GM23338 (cell line): ENCODE data around the gene EIF3K. TPM values are rescaled to one million over a fixed set of nuclear protein-coding genes. Genes with fewer than 3 reads are reported as not detected.

Experiments
- ATAC-seq: fragments of 200-7000 bp; cut with Tn5 transposase; 3 replicates; pipeline ENCODE4 v1.9.1; 2020
- DNase-seq: peaks from one replicate; pipeline ENCODE4 v3.0.0-alpha.2; 2015; ENCODE audit warnings: low spot score
- H2AFZ ChIP-seq: fragments of 200-600 bp; sonication (generic); 2 replicates; pipeline ENCODE4 v1.8.0; 2016; ENCODE audit warnings: antibody characterized with exemption, mild to moderate bottlenecking, moderate library complexity
- H3F3A ChIP-seq: fragments of 200-600 bp; sonication (generic); replicated peaks from 2 replicates; pipeline ENCODE4 v1.8.0; 2017; ENCODE audit warnings: antibody characterized with exemption, mixed run types, low read depth
- H3K27ac ChIP-seq: fragments of 200-600 bp; sonication (generic); 2 replicates; pipeline ENCODE4 v1.6.1; 2016; ENCODE audit warnings: low read depth
- H3K27me3 ChIP-seq: fragments of 200-600 bp; sonication (generic); 2 replicates; pipeline ENCODE4 v1.8.0; 2016; ENCODE audit warnings: mild to moderate bottlenecking, mixed run types, moderate library complexity; ENCODE audit not compliant: insufficient read depth
- H3K36me3 ChIP-seq: fragments of 200-600 bp; sonication (generic); 2 replicates; pipeline ENCODE4 v1.8.0; 2016; ENCODE audit warnings: mild to moderate bottlenecking; ENCODE audit not compliant: insufficient read depth
- H3K4me1 ChIP-seq: fragments of 200-600 bp; sonication (generic); 2 replicates; pipeline ENCODE4 v1.8.0; 2016; ENCODE audit warnings: mild to moderate bottlenecking, moderate library complexity; ENCODE audit not compliant: insufficient read depth
- H3K4me2 ChIP-seq: fragments of 200-600 bp; sonication (generic); 2 replicates; pipeline ENCODE4 v1.7.1; 2017; ENCODE audit warnings: mixed run types
- H3K4me3 ChIP-seq: fragments of 200-600 bp; sonication (generic); 2 replicates; pipeline ENCODE4 v1.6.1; 2016; ENCODE audit warnings: mixed run types
- H3K79me2 ChIP-seq: fragments of 200-600 bp; sonication (generic); replicated peaks from 2 replicates; pipeline ENCODE4 v1.8.0; 2017; ENCODE audit warnings: mild to moderate bottlenecking; ENCODE audit not compliant: insufficient read depth
- H3K9me2 ChIP-seq: fragments of 200-600 bp; sonication (generic); 2 replicates; pipeline ENCODE4 v1.8.0; 2017; ENCODE audit not compliant: insufficient read depth
- H4K20me1 ChIP-seq: fragments of 200-600 bp; sonication (generic); replicated peaks from 2 replicates; pipeline ENCODE4 v1.8.0; 2017; ENCODE audit warnings: mild to moderate bottlenecking; ENCODE audit not compliant: insufficient read depth
- H3K27ac Mint-ChIP-seq: 2 replicates; pipeline ENCODE4 v1.8.0; 2020; ENCODE audit warnings: inconsistent platforms, mild to moderate bottlenecking, moderate library complexity, mixed read lengths
- H3K27me3 Mint-ChIP-seq: 3 replicates; pipeline ENCODE4 v1.8.0; 2022; ENCODE audit warnings: low read depth, mild to moderate bottlenecking, moderate library complexity, mixed read lengths, inconsistent platforms; ENCODE audit not compliant: insufficient read depth, poor library complexity
- H3K36me3 Mint-ChIP-seq: 3 replicates; pipeline ENCODE4 v1.8.0; 2021; ENCODE audit warnings: low read depth, mild to moderate bottlenecking, inconsistent platforms, moderate library complexity, mixed read lengths
- H3K4me1 Mint-ChIP-seq: 3 replicates; pipeline ENCODE4 v1.8.0; 2020; ENCODE audit warnings: mild to moderate bottlenecking, inconsistent platforms, mixed read lengths
- H3K4me3 Mint-ChIP-seq: 3 replicates; pipeline ENCODE4 v1.8.0; 2021; ENCODE audit warnings: moderate library complexity, mild to moderate bottlenecking, inconsistent platforms, mixed read lengths
- H3K9me3 Mint-ChIP-seq: 3 replicates; pipeline ENCODE4 v1.8.0; 2020; ENCODE audit warnings: moderate library complexity, mild to moderate bottlenecking, inconsistent platforms, mixed read lengths
- CREB1 ChIP-seq: fragments of 250-450 bp; sonication (Bioruptor Pico); IDR thresholded peaks from 2 replicates; pipeline ENCODE4 v1.5.0; 2020; ENCODE audit warnings: low read depth, mild to moderate bottlenecking, moderate library complexity
- EZH2 ChIP-seq: fragments of 200-600 bp; sonication (generic); IDR thresholded peaks from one replicate; pipeline ENCODE4 v1.8.0; 2017; ENCODE audit warnings: antibody characterized with exemption, mild to moderate bottlenecking, low read depth; ENCODE audit not compliant: unreplicated experiment
- EZH2phosphoT487 ChIP-seq: fragments of 200-600 bp; sonication (generic); IDR thresholded peaks from one replicate; pipeline ENCODE4 v1.8.1; 2018; ENCODE audit warnings: antibody characterized with exemption; ENCODE audit not compliant: unreplicated experiment
- NANOG ChIP-seq: IDR thresholded peaks from 2 replicates; pipeline ENCODE4 v1.6.1; 2016; ENCODE audit warnings: antibody characterized with exemption, borderline replicate concordance
- POLR2AphosphoS5 ChIP-seq: IDR thresholded peaks from 2 replicates; pipeline ENCODE4 v1.6.1; 2016; ENCODE audit warnings: antibody characterized with exemption, low read depth
- ZNF114 ChIP-seq: fragments of 250-450 bp; sonication (Bioruptor Pico); IDR thresholded peaks from 2 replicates; pipeline ENCODE4 v1.5.0; 2020; ENCODE audit warnings: mild to moderate bottlenecking, moderate library complexity
- polyA plus RNA-seq: library from polyadenylated mRNA; unstranded; fragments of >200 nt; fragmentation: Nextera tagmentation; extraction: Ambion mirVana; gene quantifications from 2 replicates; pipeline ENCODE4 v1.2.1, GENCODE V29; 2016
- total RNA-seq: library from RNA; depleted of rRNA; stranded (reverse); fragments of >200 nt; shearing (Covaris generic); gene quantifications from 2 replicates; pipeline ENCODE4 v1.2.3, GENCODE V29; 2014
- TF ChIP-seq, protein P1 (sequence below): fragments of 250-450 bp; sonication (Bioruptor Pico); IDR thresholded peaks from 2 replicates; pipeline ENCODE4 v1.5.0; 2020; ENCODE audit warnings: mild to moderate bottlenecking, moderate library complexity
- TF ChIP-seq, protein P2 (sequence below): IDR thresholded peaks from one replicate; pipeline ENCODE4 v1.6.1; 2018; ENCODE audit warnings: antibody characterized with exemption; ENCODE audit not compliant: unreplicated experiment

EIF3K gene
- total and polyA plus RNA-seq, 2 experiments from 2014 or later, result 226 to 509 TPM

DNA sequence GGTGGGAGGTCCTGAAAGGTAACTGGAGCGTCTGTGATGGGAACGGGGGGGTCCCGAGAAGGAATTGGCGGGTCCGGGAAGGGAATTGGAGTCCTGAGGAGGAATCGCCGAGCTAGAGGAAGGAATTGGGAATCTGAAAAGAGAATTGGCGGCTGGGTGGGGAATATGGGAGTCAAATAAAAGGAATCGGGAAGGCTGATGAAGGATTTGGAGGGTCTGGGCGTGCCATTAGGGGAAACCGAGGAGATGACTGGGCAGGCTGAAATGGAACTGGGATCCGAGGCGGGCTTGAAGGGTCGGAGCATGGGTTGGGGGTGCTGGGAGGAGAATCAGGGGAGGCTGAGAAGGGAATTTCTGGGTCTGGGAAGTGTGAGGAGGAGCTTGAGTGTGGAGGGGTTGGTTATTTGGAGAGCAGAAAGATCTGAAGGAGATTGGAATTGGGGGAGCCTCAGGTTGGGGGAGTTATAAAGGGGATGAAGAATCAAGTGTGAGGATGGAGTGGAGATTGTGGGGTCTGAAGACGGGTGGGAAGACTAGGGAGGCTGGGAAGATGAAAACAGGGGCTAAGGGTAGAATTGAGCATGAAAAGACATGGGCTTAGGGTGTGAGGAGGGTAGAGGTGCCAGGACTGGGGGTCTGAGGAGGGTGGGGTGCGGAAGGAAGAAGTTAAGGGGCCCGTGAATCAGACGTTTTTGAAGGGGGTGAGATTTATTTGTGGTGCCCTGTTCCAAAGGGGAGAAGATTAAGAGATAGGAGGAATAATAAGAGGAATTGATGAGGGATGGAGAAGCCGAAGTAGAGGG is 29.2 kb downstream of the EIF3K start:
- H3K27ac Mint-ChIP-seq, result peak overlapping the region; percentile 95
- Histone ChIP-seq H2AFZ (no peak overlapping the region), H3K27ac (peak overlapping the region; percentile 84; the same call in 1 of the 2 replicates), H3K36me3 (no peaks in the 10 kb centered on the region), H3K4me3 (peak overlapping the region; percentile 99), H4K20me1 (peaks cover 38% of the 10 kb centered on the region), H3K79me2 (peaks cover 56% of the 10 kb centered on the region), H3K4me1 (peaks cover 42% of the 10 kb centered on the region), H3K27me3 (no peaks in the 10 kb centered on the region), H3F3A (peaks cover 8% of the 10 kb centered on the region), H3K9me2 (no peaks in the 10 kb centered on the region), H3K4me2 (peak overlapping the region; percentile 100)
- peak overlapping the region; percentile 91 for H3K4me3 Mint-ChIP-seq
- H3K36me3 Mint-ChIP-seq, result no peaks in the 10 kb centered on the region; the same call in 2 of the 3 replicates
- ATAC-seq (peak; percentile 7), DNase-seq (no peak)
- peaks cover 53% of the 10 kb centered on the region for H3K4me1 Mint-ChIP-seq
- H3K27me3 Mint-ChIP-seq, result peaks cover 30% of the 10 kb centered on the region
- TF ChIP-seq EZH2phosphoT487 (no peak), NANOG (no peak), EZH2 (no peak), CREB1 (no peak)
- H3K9me3 Mint-ChIP-seq, result 0 out of 3 replicates have a peak, but pooled peaks cover 3% of the 10 kb centered on the region

DNA sequence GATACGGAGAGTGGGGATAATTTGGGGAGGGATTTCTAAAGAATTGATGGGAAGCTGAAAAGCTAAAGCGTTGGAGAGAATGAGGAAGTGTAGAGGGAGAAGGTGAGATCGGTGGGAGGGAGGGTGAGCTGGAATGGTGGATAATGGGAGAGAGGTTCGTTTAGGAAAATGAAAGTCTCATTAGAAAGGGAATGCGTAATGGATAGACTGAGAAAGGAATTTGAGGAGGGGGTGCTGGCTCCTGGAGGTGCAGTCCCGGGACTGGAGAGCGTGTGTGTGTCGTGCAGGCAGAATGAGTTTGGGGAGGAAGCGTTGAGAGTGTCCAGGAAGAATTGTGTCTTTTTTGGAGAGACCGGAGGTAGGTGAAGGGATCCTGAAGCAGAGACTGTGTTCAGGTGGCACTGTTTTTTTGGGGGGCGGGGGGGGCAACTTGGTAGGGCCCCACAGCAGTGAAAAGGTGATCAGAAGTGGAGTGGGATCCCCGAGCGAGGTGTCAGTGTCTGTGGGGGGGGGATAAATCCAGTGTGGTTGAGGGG is 29.8 kb downstream of the EIF3K start:
- peaks cover 45% of the 10 kb centered on the region for H4K20me1 ChIP-seq

More for the DNA sequence above, 29.8 kb downstream of the EIF3K start:
- Histone ChIP-seq H3K9me2 (no peaks in the 10 kb centered on the region), H3K4me1 (peaks cover 48% of the 10 kb centered on the region), H3K27ac (peak overlapping the region; percentile 84; the same call in 1 of the 2 replicates), H3K4me3 (peak overlapping the region; percentile 99), H3K27me3 (no peaks in the 10 kb centered on the region), H3K79me2 (peaks cover 63% of the 10 kb centered on the region), H3K4me2 (peak overlapping the region; percentile 100), H2AFZ (no peak overlapping the region), H3F3A (peaks cover 8% of the 10 kb centered on the region), H3K36me3 (no peaks in the 10 kb centered on the region)
- H3K4me1 Mint-ChIP-seq, result peaks cover 60% of the 10 kb centered on the region
- no peak for TF ChIP-seq POLR2AphosphoS5
- TF ChIP-seq, protein P1, sequence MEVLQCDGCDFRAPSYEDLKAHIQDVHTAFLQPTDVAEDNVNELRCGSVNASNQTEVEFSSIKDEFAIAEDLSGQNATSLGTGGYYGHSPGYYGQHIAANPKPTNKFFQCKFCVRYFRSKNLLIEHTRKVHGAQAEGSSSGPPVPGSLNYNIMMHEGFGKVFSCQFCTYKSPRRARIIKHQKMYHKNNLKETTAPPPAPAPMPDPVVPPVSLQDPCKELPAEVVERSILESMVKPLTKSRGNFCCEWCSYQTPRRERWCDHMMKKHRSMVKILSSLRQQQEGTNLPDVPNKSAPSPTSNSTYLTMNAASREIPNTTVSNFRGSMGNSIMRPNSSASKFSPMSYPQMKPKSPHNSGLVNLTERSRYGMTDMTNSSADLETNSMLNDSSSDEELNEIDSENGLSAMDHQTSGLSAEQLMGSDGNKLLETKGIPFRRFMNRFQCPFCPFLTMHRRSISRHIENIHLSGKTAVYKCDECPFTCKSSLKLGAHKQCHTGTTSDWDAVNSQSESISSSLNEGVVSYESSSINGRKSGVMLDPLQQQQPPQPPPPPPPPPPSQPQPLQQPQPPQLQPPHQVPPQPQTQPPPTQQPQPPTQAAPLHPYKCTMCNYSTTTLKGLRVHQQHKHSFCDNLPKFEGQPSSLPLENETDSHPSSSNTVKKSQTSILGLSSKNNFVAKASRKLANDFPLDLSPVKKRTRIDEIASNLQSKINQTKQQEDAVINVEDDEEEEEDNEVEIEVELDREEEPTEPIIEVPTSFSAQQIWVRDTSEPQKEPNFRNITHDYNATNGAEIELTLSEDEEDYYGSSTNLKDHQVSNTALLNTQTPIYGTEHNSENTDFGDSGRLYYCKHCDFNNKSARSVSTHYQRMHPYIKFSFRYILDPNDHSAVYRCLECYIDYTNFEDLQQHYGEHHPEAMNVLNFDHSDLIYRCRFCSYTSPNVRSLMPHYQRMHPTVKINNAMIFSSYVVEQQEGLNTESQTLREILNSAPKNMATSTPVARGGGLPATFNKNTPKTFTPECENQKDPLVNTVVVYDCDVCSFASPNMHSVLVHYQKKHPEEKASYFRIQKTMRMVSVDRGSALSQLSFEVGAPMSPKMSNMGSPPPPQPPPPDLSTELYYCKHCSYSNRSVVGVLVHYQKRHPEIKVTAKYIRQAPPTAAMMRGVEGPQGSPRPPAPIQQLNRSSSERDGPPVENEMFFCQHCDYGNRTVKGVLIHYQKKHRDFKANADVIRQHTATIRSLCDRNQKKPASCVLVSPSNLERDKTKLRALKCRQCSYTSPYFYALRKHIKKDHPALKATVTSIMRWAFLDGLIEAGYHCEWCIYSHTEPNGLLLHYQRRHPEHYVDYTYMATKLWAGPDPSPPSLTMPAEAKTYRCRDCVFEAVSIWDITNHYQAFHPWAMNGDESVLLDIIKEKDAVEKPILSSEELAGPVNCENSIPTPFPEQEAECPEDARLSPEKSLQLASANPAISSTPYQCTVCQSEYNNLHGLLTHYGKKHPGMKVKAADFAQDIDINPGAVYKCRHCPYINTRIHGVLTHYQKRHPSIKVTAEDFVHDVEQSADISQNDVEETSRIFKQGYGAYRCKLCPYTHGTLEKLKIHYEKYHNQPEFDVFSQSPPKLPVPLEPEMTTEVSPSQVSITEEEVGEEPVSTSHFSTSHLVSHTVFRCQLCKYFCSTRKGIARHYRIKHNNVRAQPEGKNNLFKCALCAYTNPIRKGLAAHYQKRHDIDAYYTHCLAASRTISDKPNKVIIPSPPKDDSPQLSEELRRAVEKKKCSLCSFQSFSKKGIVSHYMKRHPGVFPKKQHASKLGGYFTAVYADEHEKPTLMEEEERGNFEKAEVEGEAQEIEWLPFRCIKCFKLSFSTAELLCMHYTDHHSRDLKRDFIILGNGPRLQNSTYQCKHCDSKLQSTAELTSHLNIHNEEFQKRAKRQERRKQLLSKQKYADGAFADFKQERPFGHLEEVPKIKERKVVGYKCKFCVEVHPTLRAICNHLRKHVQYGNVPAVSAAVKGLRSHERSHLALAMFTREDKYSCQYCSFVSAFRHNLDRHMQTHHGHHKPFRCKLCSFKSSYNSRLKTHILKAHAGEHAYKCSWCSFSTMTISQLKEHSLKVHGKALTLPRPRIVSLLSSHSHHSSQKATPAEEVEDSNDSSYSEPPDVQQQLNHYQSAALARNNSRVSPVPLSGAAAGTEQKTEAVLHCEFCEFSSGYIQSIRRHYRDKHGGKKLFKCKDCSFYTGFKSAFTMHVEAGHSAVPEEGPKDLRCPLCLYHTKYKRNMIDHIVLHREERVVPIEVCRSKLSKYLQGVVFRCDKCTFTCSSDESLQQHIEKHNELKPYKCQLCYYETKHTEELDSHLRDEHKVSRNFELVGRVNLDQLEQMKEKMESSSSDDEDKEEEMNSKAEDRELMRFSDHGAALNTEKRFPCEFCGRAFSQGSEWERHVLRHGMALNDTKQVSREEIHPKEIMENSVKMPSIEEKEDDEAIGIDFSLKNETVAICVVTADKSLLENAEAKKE (CRISPR knock-in tag), result no peak
- TF ChIP-seq EZH2phosphoT487, result no peak
- no peak for TF ChIP-seq ZNF114 (CRISPR knock-in tag)
- TF ChIP-seq, protein P2, sequence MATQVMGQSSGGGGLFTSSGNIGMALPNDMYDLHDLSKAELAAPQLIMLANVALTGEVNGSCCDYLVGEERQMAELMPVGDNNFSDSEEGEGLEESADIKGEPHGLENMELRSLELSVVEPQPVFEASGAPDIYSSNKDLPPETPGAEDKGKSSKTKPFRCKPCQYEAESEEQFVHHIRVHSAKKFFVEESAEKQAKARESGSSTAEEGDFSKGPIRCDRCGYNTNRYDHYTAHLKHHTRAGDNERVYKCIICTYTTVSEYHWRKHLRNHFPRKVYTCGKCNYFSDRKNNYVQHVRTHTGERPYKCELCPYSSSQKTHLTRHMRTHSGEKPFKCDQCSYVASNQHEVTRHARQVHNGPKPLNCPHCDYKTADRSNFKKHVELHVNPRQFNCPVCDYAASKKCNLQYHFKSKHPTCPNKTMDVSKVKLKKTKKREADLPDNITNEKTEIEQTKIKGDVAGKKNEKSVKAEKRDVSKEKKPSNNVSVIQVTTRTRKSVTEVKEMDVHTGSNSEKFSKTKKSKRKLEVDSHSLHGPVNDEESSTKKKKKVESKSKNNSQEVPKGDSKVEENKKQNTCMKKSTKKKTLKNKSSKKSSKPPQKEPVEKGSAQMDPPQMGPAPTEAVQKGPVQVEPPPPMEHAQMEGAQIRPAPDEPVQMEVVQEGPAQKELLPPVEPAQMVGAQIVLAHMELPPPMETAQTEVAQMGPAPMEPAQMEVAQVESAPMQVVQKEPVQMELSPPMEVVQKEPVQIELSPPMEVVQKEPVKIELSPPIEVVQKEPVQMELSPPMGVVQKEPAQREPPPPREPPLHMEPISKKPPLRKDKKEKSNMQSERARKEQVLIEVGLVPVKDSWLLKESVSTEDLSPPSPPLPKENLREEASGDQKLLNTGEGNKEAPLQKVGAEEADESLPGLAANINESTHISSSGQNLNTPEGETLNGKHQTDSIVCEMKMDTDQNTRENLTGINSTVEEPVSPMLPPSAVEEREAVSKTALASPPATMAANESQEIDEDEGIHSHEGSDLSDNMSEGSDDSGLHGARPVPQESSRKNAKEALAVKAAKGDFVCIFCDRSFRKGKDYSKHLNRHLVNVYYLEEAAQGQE, result no peak
- TF ChIP-seq CREB1, result no peak
- peaks cover 4% of the 10 kb centered on the region; the same call in 2 of the 3 replicates for H3K36me3 Mint-ChIP-seq
- DNase-seq (no peak), ATAC-seq (no peak)
- peak overlapping the region; percentile 95 for H3K27ac Mint-ChIP-seq
- peaks cover 30% of the 10 kb centered on the region for H3K27me3 Mint-ChIP-seq
- peak overlapping the region; percentile 91 for H3K4me3 Mint-ChIP-seq
- H3K9me3 Mint-ChIP-seq, result 0 out of 3 replicates have a peak, but pooled peaks cover 3% of the 10 kb centered on the region
